NCI-H82 (cell line): Measurements from ENCODE around the gene UGCG.
A peak's percentile ranks its signal among the peaks of the same experiment; 100 is the strongest.
"Not testable (repeated sequence)": the region's sequence is repeated elsewhere in the genome, so short reads cannot be mapped to it uniquely, and the experiment has no call there.

Experiments
- DNase-seq: peaks from one replicate; lab custom pipeline; 2025; lab: John Stamatoyannopoulos, UW

The UGCG gene

DNA sequence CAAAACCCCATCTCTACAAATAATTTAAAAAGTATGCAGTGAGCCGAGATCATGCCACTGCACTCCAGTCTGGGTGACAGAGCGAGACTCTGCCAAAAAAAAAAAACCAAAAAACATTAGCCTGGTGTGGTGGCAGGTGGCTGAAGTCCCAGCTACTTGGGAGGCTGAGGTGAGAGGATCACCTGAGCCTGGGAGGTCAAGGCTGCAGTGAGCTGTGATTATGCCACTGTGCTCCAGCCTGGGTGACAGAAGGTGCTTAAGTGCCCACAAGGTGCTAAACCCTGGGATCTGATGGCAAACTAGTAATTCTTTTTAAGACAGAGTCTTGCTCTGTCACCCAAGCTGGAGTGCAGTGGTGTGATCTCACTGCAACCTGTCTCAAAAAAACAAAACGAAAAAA lies 5.7 kb upstream of the UGCG start:
- peak; percentile 61 for DNase-seq

DNA sequence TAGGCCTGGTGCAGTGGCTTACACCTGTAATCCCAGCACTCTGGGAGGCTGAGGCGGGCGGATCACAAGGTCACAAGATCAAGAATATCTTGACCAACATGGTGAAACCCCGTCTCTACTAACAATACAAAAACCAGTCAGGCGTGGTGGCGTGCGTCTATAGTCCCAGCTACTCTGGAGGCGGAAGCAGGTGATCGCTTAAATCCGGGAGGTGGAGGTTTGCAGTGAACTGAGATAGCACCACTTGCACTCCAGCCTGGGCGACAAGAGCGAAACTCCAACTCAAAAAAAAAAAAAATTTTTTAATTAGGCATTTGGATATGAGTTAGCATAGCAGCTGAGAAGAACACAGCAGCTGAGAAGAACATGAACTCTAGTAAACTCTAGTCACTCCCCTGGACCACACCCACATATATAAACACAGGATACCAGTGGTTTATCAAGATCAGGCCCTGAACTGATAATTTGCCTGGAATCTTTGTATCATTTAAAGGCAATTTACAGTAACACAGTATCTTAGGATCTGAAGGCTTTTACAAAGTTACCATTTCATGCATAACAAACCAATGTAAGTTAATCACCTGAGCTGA lies 4.6 kb upstream of the UGCG start:
- DNase-seq: no peak

DNA sequence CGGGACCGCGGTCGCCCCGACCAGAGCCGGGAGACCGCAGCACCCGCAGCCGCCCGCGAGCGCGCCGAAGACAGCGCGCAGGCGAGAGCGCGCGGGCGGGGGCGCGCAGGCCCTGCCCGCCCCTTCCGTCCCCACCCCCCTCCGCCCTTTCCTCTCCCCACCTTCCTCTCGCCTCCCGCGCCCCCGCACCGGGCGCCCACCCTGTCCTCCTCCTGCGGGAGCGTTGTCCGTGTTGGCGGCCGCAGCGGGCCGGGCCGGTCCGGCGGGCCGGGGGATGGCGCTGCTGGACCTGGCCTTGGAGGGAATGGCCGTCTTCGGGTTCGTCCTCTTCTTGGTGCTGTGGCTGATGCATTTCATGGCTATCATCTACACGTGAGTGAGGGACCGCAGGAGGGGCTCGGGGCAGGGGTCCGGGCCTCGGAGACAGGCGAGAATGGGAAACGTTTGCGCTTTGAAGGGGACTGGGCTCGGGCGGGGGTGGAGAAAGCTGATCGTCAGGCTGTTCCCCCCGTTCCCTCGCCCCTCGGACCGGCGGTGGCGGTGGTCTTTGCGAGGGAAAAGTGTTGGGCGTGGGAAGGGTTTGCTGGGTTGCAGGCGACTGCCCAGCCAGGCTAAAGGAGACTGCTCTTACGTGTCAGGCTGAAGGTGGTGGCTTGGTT lies 457 bp downstream of the UGCG start:
- DNase-seq: peak; percentile 77

GRCh38 chr9:111897601-111898137 lies 1.1 kb downstream of the UGCG start:
- peak; percentile 62 for DNase-seq

DNA sequence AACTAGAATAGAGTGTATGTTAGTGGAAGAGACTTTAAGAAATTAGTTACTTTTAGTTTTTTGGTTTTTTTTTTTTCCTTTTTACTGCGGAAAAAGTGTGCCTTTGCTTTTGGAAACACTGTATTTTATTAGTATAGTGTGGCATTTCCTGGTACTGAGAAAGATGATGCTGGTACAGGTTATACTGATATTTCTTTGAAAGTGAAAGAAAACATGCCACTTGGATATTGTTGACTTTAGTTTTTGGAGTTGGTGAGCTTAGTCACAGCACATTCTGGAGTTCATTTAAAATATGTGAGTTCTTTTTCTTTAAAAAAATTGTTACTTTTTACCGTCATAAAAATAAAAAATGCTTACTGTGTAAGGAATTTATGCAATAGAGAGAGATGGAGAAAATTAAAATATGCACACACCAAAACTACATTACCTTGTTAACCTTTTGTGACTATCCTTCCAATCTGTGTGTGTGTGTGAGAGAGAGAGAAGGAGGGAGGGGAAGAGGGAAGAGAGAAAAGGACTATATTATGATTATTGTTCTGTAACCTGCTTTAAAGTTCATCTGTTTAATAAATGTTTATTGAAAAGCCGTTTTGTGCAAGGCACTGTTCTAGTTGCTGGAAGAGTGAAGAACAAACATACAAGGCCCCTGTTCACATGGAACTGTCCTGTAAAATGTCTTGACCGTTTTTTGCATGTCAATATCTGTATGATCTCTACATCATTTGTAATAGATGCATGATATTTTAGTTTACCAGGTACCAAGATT lies 1.9 kb downstream of the UGCG start:
- no peak for DNase-seq

- DNase-seq: no peak
Measured at GRCh38 chr9:111900151-111900857, 3.7 kb downstream of the UGCG start.

GRCh38 chr9:111900858-111901612 lies 4.4 kb downstream of the UGCG start:
- DNase-seq: no peak

DNA sequence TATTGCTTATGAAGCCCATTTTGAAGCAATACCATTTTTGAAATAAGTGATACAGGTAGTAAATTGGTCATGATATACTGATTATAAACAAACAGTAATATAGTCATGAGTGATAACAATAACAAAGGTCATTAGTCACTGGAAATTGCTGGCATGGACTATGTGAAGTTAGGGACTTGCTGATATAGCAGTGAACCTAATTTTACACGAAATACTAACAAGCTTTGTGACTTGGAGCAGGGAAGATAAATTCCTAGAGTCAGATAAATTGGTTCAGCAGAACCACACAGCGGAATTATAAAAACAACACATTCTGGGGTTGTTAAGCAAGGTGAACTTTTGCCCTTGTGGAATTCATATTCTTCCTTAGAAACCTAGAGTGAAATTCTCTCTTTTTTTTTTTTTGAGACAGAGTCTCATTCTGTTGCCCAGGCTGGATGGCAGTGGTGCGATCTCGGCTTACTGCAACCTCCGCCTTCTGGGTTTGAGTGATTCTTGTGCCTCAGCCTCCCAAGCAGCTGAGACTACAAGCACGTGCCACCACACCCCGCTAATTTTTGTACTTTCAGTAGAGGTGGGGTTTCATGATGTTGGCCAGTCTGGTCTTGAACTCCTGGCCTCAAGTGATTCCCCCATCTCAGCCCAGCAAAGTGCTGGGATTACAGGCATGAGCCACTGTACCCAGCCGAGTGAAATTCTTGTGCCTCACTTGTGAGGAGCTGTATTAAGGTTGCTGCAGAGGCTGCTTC lies 6.0 kb downstream of the UGCG start:
- DNase-seq: no peak

DNA sequence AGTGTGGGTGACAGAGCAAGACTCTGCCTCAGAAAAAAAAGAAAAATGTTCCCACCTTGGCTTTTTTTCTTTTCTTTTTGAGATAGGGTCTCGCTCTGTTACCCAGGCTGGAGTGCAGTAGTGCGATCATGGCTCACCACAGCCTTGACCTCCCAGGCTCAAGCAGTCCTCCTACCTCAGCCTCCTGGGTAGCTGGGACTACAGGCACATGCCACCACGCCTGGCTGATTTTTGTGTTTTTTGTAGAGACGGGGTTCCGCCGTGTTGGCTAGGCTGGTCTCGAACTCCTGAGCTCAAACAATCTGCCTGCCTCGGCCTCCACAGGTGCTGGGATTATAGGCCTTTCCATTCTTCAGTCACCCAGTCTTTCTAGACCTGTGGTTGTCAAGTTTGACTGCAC lies 6.9 kb downstream of the UGCG start:
- DNase-seq: not testable (repeated sequence)

- no peak for DNase-seq
Measured at GRCh38 chr9:111904026-111904425, 7.4 kb downstream of the UGCG start.

- no peak for DNase-seq
Measured at GRCh38 chr9:111904891-111905291, 8.3 kb downstream of the UGCG start.

- DNase-seq: no peak
Measured at GRCh38 chr9:111907147-111907546, 10.5 kb downstream of the UGCG start.

DNA sequence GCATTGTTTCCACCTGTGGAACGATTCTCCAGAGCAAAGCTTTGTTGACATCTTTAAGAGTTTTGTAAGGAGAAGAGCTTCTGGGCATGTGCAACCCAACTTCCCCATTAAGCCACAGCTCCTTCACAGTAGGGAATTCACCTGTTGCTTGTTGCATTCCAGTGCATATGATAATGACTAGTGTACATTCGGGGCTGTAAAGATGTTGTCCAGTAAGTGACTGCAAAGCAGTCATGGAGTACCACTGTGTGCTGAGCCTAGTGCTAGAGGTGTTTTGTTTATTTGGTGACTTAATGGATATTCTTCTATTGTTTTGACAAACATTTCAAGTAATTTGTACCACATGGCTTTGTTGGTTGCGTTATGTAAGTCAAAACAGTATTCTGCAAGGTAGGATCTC lies 12.8 kb downstream of the UGCG start:
- DNase-seq: no peak

DNA sequence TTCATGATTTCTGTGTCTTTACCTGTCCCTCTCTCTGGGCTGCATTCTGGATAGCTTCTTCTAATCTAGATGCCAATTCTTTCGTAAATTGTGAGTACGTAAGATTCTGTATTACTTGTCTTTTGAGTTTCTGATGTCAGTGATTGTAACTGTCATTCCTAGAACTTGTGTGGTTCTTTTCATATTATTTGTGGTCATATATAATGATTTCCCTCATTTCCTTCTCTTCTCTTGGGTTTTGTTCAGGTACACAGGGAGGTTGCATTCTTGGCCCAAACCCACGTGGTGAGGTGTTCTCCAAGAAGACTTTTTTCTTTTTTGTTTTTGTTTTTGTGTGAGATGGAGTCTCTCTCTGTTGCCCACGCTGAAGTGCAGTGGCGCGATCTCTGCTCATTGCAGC lies 13.8 kb downstream of the UGCG start:
- no peak for DNase-seq

DNA sequence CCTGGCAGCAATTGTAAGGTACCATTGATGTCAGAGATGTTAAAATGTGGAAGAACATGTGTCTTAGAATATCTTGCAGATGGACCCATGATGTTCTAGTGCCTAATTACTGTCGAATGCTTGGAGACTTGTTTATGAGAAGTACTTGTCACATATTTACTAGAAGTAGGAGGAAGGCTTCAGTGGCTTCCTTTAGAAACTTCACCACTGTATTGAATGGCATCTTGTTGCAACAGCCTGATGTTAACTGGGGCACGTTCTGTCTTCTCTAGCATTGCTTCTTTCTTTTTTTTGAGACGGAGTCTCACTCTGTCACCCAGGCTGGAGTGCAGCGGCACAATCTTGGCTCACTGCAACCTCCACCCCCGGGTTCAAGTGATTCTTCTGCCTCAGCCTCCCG lies 16.5 kb downstream of the UGCG start:
- DNase-seq: no peak

- DNase-seq: peak; percentile 73
Measured at GRCh38 chr9:111914749-111915424, 18.3 kb downstream of the UGCG start.

- no peak for DNase-seq
Measured at GRCh38 chr9:111915425-111915758, 18.8 kb downstream of the UGCG start.

GRCh38 chr9:111916234-111916645 lies 19.6 kb downstream of the UGCG start:
- DNase-seq: no peak

- DNase-seq: no peak
Measured at GRCh38 chr9:111917201-111917600, 20.6 kb downstream of the UGCG start.

- no peak for DNase-seq
Measured at GRCh38 chr9:111917980-111918379, 21.4 kb downstream of the UGCG start.

DNA sequence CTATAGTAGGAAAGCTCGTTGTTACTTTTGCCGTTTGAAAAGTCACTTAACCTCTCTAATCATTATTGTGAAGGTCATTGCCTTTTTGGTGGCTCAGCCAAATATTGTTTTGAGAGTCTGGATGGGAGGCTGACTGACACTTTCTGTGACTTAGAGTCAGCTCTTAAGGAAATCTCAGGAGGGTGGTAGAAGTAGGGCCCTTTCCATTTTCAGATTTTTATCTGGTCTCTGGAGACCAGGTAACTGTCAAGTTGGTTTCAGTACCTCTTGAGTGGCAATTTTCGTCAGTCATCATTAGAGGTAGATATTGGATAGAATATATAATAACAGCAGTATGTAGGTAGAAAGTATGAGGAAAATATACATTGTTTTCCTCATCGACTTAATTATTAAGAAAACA lies 23.3 kb downstream of the UGCG start:
- no peak for DNase-seq
